SK-N-MC (cell line): ENCODE measurements around the gene CDK4.

ENCODE experiments used
- DNase-seq: peaks from one replicate; pipeline ENCODE4 v3.0.0-alpha.2; 2011; ENCODE audit warnings: low read depth, low spot score
- H3K27ac ChIP-seq: fragments of 200-600 bp; sonication (generic); 2 replicates; pipeline ENCODE4 v1.5.1; 2016; ENCODE audit warnings: mixed run types
- H3K36me3 ChIP-seq: fragments of 200-600 bp; sonication (generic); 2 replicates; pipeline ENCODE4 v1.6.1; 2017; ENCODE audit warnings: antibody characterized with exemption, low read length, mixed read lengths; ENCODE audit not compliant: insufficient read depth
- H3K4me3 ChIP-seq: fragments of 200-600 bp; sonication (generic); 2 replicates; pipeline ENCODE4 v1.5.1; 2016
- H3K9ac ChIP-seq: fragments of 200-600 bp; sonication (generic); 2 replicates; pipeline ENCODE4 v1.8.0; 2017; ENCODE audit warnings: mixed run types, mixed read lengths; ENCODE audit not compliant: insufficient read length
- H3K9me3 ChIP-seq: fragments of 200-600 bp; sonication (generic); 2 replicates; pipeline ENCODE4 v1.6.1; 2017; ENCODE audit warnings: low read depth, mild to moderate bottlenecking, antibody characterized with exemption, low read length, moderate library complexity, mixed read lengths
- EZH2 ChIP-seq: fragments of 200-600 bp; sonication (generic); IDR thresholded peaks from one replicate; pipeline ENCODE4 v1.6.1; 2017; ENCODE audit warnings: antibody characterized with exemption
- FOXP2 ChIP-seq: optimal IDR thresholded peaks from 2 replicates; pipeline ENCODE3; 2011; ENCODE audit warnings: mild to moderate bottlenecking, moderate library complexity; ENCODE audit not compliant: insufficient read depth; ENCODE audit errors: extremely low read length, control extremely low read depth
- POLR2AphosphoS5 ChIP-seq: IDR thresholded peaks from 2 replicates; pipeline ENCODE4 v1.6.1; 2012; ENCODE audit warnings: mild to moderate bottlenecking, low read depth, low read length, borderline replicate concordance

Gene CDK4

GRCh38 chr12:57751788-57752667 lies at the start of gene CDK4:
Gene CDK4, minus strand, starts transcription at chr12:57752310. Its CDS starts 593 bp downstream, at chr12:57751717.
- peak within 1 kb of the TSS; percentile 97 for H3K9ac ChIP-seq

GRCh38 chr12:57800965-57801364 lies 48.9 kb upstream of the CDK4 start:
- no peak for DNase-seq
- H3K36me3 ChIP-seq = peaks cover 35% of the 10 kb centered on the region
- H3K9me3 ChIP-seq = no peaks in the 10 kb centered on the region
- TF ChIP-seq FOXP2 (no peak), EZH2 (no peak), POLR2AphosphoS5 (no peak)
- H3K9ac ChIP-seq = no peak overlapping the region
- no peak overlapping the region for H3K4me3 ChIP-seq
- no peak overlapping the region for H3K27ac ChIP-seq

More at GRCh38 chr12:57751788-57752667, at the start of gene CDK4:
- Histone ChIP-seq H3K9me3 (no peaks in the 10 kb centered on the region), H3K4me3 (peak within 1 kb of the TSS; percentile 91), H3K27ac (peak within 1 kb of the TSS; percentile 74), H3K36me3 (peaks cover 43% of the 10 kb centered on the region)
- DNase-seq = peak; percentile 97
- TF ChIP-seq POLR2AphosphoS5 (peak; percentile 79), FOXP2 (no peak)

- Histone ChIP-seq H3K27ac (no peak overlapping the region), H3K36me3 (peaks cover 57% of the 10 kb centered on the region), H3K9me3 (no peaks in the 10 kb centered on the region), H3K4me3 (no peak overlapping the region), H3K9ac (no peak overlapping the region)
- TF ChIP-seq FOXP2 = no peak
- TF ChIP-seq EZH2 = no peak
- no peak for TF ChIP-seq POLR2AphosphoS5
- no peak for DNase-seq
These were observed 45.8 kb upstream of the CDK4 start for GRCh38 chr12:57797933-57798332.

GRCh38 chr12:57796996-57797395 lies 44.9 kb upstream of the CDK4 start:
- Histone ChIP-seq H3K27ac (no peak overlapping the region), H3K36me3 (peaks cover 62% of the 10 kb centered on the region), H3K4me3 (no peak overlapping the region), H3K9me3 (no peaks in the 10 kb centered on the region), H3K9ac (no peak overlapping the region)
- TF ChIP-seq POLR2AphosphoS5 = no peak
- TF ChIP-seq FOXP2 = no peak
- no peak for TF ChIP-seq EZH2
- DNase-seq = no peak

GRCh38 chr12:57795354-57795753 lies 43.2 kb upstream of the CDK4 start:
- Histone ChIP-seq H3K4me3 (no peak overlapping the region), H3K27ac (no peak overlapping the region), H3K9me3 (no peaks in the 10 kb centered on the region), H3K9ac (no peak overlapping the region), H3K36me3 (peaks cover 71% of the 10 kb centered on the region)
- TF ChIP-seq FOXP2 (no peak), EZH2 (no peak), POLR2AphosphoS5 (no peak)
- DNase-seq = no peak

GRCh38 chr12:57793920-57794319 lies 41.8 kb upstream of the CDK4 start:
- no peak overlapping the region for H3K27ac ChIP-seq
- no peak for DNase-seq

GRCh38 chr12:57783861-57784260 lies 31.8 kb upstream of the CDK4 start:
- Histone ChIP-seq H3K27ac (no peak overlapping the region), H3K36me3 (peaks cover 40% of the 10 kb centered on the region), H3K9me3 (no peaks in the 10 kb centered on the region), H3K4me3 (peak overlapping the region; percentile 34), H3K9ac (no peak overlapping the region)
- TF ChIP-seq EZH2 (no peak), FOXP2 (no peak), POLR2AphosphoS5 (no peak)
- DNase-seq = no peak

More at GRCh38 chr12:57793920-57794319, 41.8 kb upstream of the CDK4 start:
- Histone ChIP-seq H3K36me3 (peaks cover 74% of the 10 kb centered on the region), H3K4me3 (no peak overlapping the region), H3K9me3 (no peaks in the 10 kb centered on the region), H3K9ac (no peak overlapping the region)
- TF ChIP-seq POLR2AphosphoS5 = no peak

- no peaks in the 10 kb centered on the region for H3K9me3 ChIP-seq
- no peak for DNase-seq
- H3K36me3 ChIP-seq = peaks cover 37% of the 10 kb centered on the region
- no peak overlapping the region for H3K27ac ChIP-seq
- H3K9ac ChIP-seq = peak overlapping the region; percentile 91
- TF ChIP-seq POLR2AphosphoS5 (no peak), FOXP2 (no peak), EZH2 (no peak)
- peak overlapping the region; percentile 87 for H3K4me3 ChIP-seq
These were observed 31.3 kb upstream of the CDK4 start for GRCh38 chr12:57783466-57783801.
